BE2C (cell line): Measurements from ENCODE around the gene VTCN1. TPM values are rescaled to one million over a fixed set of nuclear protein-coding genes. Genes with fewer than 3 reads are reported as not detected.
"Not testable (repeated sequence)": the region's sequence is repeated elsewhere in the genome, so short reads cannot be mapped to it uniquely, and the experiment has no call there.

Experiments
- DNase-seq: peaks from one replicate; pipeline ENCODE4 v3.0.0-alpha.2; 2020
- H3K27me3 ChIP-seq: fragments of 250-450 bp; sonication (Bioruptor Pico); 2 replicates; pipeline ENCODE4 v1.5.1; 2020; ENCODE audit warnings: mild to moderate bottlenecking
- H3K36me3 ChIP-seq: fragments of 250-450 bp; sonication (Bioruptor Pico); 2 replicates; pipeline ENCODE4 v1.5.1; 2020; ENCODE audit warnings: mild to moderate bottlenecking
- H3K4me1 ChIP-seq: fragments of 250-450 bp; sonication (Bioruptor Pico); 2 replicates; pipeline ENCODE4 v1.5.1; 2020
- H3K4me3 ChIP-seq: 2 replicates; pipeline ENCODE4 v1.5.1; 2011; ENCODE audit warnings: low read depth, low read length
- H3K9me3 ChIP-seq: fragments of 250-450 bp; sonication (Bioruptor Pico); 2 replicates; pipeline ENCODE4 v1.5.1; 2020
- CTCF ChIP-seq: IDR thresholded peaks from 2 replicates; pipeline ENCODE4 v1.5.1; 2012; ENCODE audit warnings: mild to moderate bottlenecking, low read depth, low read length
- polyA plus RNA-seq: library from polyadenylated mRNA; unstranded; fragments of >200 nt; gene quantifications from one replicate; pipeline ENCODE4 v1.2.1, GENCODE V29; 2012; ENCODE audit warnings: low read depth, missing spikeins; ENCODE audit not compliant: insufficient read length, insufficient read depth

VTCN1 gene
- polyA plus RNA-seq = 0.31 TPM

- no peak for DNase-seq
- no peak within 1 kb of the TSS for H3K4me3 ChIP-seq
- H3K27me3 ChIP-seq = no peaks in the 10 kb centered on the region
- no peaks in the 10 kb centered on the region for H3K36me3 ChIP-seq
- H3K9me3 ChIP-seq = no peaks in the 10 kb centered on the region
- TF ChIP-seq CTCF = no peak
- no peaks in the 10 kb centered on the region for H3K4me1 ChIP-seq
Measured at GRCh38 chr1:117210831-117211261, at the start of gene VTCN1. Gene VTCN1, minus strand, starts transcription at chr1:117210927. Its CDS starts 72 bp downstream, at chr1:117210855.

GRCh38 chr1:117258791-117259190 lies 48.1 kb upstream of the VTCN1 start:
- Histone ChIP-seq H3K4me3 (no peak overlapping the region), H3K27me3 (no peaks in the 10 kb centered on the region), H3K36me3 (no peaks in the 10 kb centered on the region), H3K9me3 (no peaks in the 10 kb centered on the region), H3K4me1 (no peaks in the 10 kb centered on the region)
- no peak for TF ChIP-seq CTCF
- no peak for DNase-seq

- H3K27me3 ChIP-seq, H3K4me3 ChIP-seq, DNase-seq, H3K36me3 ChIP-seq, H3K4me1 ChIP-seq, H3K9me3 ChIP-seq: not testable (repeated sequence)
Measured at GRCh38 chr1:117258075-117258474, 47.3 kb upstream of the VTCN1 start.

- H3K36me3 ChIP-seq = no peaks in the 10 kb centered on the region
- TF ChIP-seq CTCF = no peak
- no peak overlapping the region for H3K4me3 ChIP-seq
- H3K27me3 ChIP-seq = no peaks in the 10 kb centered on the region
- no peak for DNase-seq
- H3K9me3 ChIP-seq = no peaks in the 10 kb centered on the region
- no peaks in the 10 kb centered on the region for H3K4me1 ChIP-seq
Measured at GRCh38 chr1:117257291-117257690, 46.6 kb upstream of the VTCN1 start.

GRCh38 chr1:117250061-117250606 lies 39.4 kb upstream of the VTCN1 start:
- no peak for DNase-seq
- Histone ChIP-seq H3K4me3 (no peak overlapping the region), H3K36me3 (no peaks in the 10 kb centered on the region), H3K4me1 (no peaks in the 10 kb centered on the region), H3K9me3 (no peaks in the 10 kb centered on the region), H3K27me3 (peaks cover 9% of the 10 kb centered on the region)
- TF ChIP-seq CTCF = no peak

GRCh38 chr1:117244971-117245370 lies 34.2 kb upstream of the VTCN1 start:
- no peaks in the 10 kb centered on the region for H3K4me1 ChIP-seq
- no peak for DNase-seq
- no peaks in the 10 kb centered on the region for H3K36me3 ChIP-seq
- no peak overlapping the region for H3K4me3 ChIP-seq
- no peaks in the 10 kb centered on the region for H3K9me3 ChIP-seq
- no peak for TF ChIP-seq CTCF
- H3K27me3 ChIP-seq = peaks cover 26% of the 10 kb centered on the region
